B cell (primary cell): Measurements from ENCODE around the gene TTC22. TPM values are rescaled to one million over a fixed set of nuclear protein-coding genes. Genes with fewer than 3 reads are reported as not detected.

Source experiments
- ATAC-seq: fragments of 200-7000 bp; cut with Tn5 transposase; one replicate; pipeline ENCODE4 v1.10.0; 2021; ENCODE audit warnings: low read depth, mild to moderate bottlenecking, moderate number of reproducible peaks, moderate library complexity
- CTCF ChIA-PET: fragments of 350-600 bp; sonication (Branson Sonifier 250); formaldehyde crosslinking; loops from one replicate; lab custom pipeline; 2021; ENCODE audit warnings: antibody characterized with exemption, inconsistent platforms; lab: Charles Lee
- POLR2A ChIA-PET: fragments of 350-600 bp; sonication (Branson Sonifier 250); formaldehyde crosslinking; loops from one replicate; lab custom pipeline; 2021; ENCODE audit warnings: antibody characterized with exemption; lab: Charles Lee
- DNase-seq: peaks from one replicate; pipeline ENCODE4 v3.0.0; 2013
- H2AFZ ChIP-seq: 2 replicates; pipeline ENCODE4 v1.6.1; 2012; ENCODE audit warnings: mild to moderate bottlenecking, low read depth, low read length; ENCODE audit not compliant: insufficient read depth, poor library complexity, severe bottlenecking
- H3K27ac ChIP-seq, 2 donors: 1 replicate in 1 of 2; 2 replicates in 1 of 2; pipeline ENCODE4 v1.5.1; 2012 to 2013; ENCODE audit warnings: low read length in 2 of 2, mild to moderate bottlenecking in 2 of 2, moderate library complexity in 1 of 2
- H3K27me3 ChIP-seq, 4 experiments: fragments of 200-600 bp in 1 of 4; sonication (generic) in 1 of 4; replicated peaks in 1 of 4; 1 replicate in 2 of 4; 2 replicates in 2 of 4; pipeline versions ENCODE4 v1.6.1 to v1.7.0; 2013 to 2016; ENCODE audit warnings: low read length in 3 of 4, mild to moderate bottlenecking in 2 of 4, mixed read lengths in 1 of 4, moderate library complexity in 1 of 4; ENCODE audit not compliant: insufficient read depth in 4 of 4, control insufficient read depth in 3 of 4; ENCODE audit errors: control extremely low read depth in 1 of 4
- H3K36me3 ChIP-seq, 2 experiments: replicated peaks in 1 of 2; 1 replicate in 1 of 2; 2 replicates in 1 of 2; pipeline versions ENCODE4 v1.6.1 to v1.7.1; 2013; ENCODE audit warnings: low read length in 1 of 2; ENCODE audit not compliant: insufficient read depth in 2 of 2, control insufficient read depth in 1 of 2; ENCODE audit errors: control extremely low read depth in 1 of 2, extremely low read depth in 1 of 2
- H3K4me1 ChIP-seq, 2 donors: fragments of 200-600 bp in 1 of 2; sonication (generic) in 1 of 2; 1 replicate in 1 of 2; 2 replicates in 1 of 2; pipeline versions ENCODE4 v1.5.1 to v1.6.1; 2013 to 2017; ENCODE audit warnings: low read length in 2 of 2; ENCODE audit not compliant: control insufficient read depth in 2 of 2, insufficient read depth in 2 of 2
- H3K4me2 ChIP-seq: replicated peaks from 2 replicates; pipeline ENCODE3; 2012; ENCODE audit warnings: mild to moderate bottlenecking, low read depth, low read length; ENCODE audit not compliant: poor library complexity, severe bottlenecking
- H3K4me3 ChIP-seq, 5 experiments: fragments of 200-600 bp in 1 of 5; sonication (generic) in 1 of 5; 1 replicate in 3 of 5; 2 replicates in 2 of 5; pipeline versions ENCODE4 v1.5.1 to v1.7.0; 2011 to 2016; ENCODE audit warnings: low read length in 4 of 5, mild to moderate bottlenecking in 4 of 5, low read depth in 2 of 5, control low read depth in 1 of 5, moderate library complexity in 1 of 5; ENCODE audit not compliant: insufficient read depth in 1 of 5; ENCODE audit errors: control extremely low read depth in 1 of 5, extremely low read depth in 1 of 5
- H3K79me2 ChIP-seq: fragments of 200-600 bp; sonication (generic); one replicate; pipeline ENCODE4 v1.6.0; 2016; ENCODE audit warnings: low read length; ENCODE audit not compliant: control insufficient read depth, insufficient read depth
- H3K9ac ChIP-seq: fragments of 200-600 bp; sonication (generic); 2 replicates; pipeline ENCODE4 v1.6.1; 2017; ENCODE audit warnings: mild to moderate bottlenecking, low read length, moderate library complexity
- H3K9me3 ChIP-seq, 3 donors: one replicate each; pipeline versions ENCODE4 v1.6.1 to v1.7.1; 2013; ENCODE audit warnings: low read length in 2 of 3; ENCODE audit not compliant: control insufficient read depth in 2 of 3, insufficient read depth in 1 of 3; ENCODE audit errors: control extremely low read depth in 1 of 3
- H4K20me1 ChIP-seq: 2 replicates; pipeline ENCODE4 v1.6.0; 2012; ENCODE audit warnings: mild to moderate bottlenecking, low read length; ENCODE audit not compliant: insufficient read depth, control insufficient read depth, poor library complexity, severe bottlenecking
- H3K27ac Mint-ChIP-seq: one replicate; pipeline ENCODE4 v1.8.0; 2021; ENCODE audit warnings: mixed read lengths
- H3K27me3 Mint-ChIP-seq: one replicate; pipeline ENCODE4 v1.8.0; 2021; ENCODE audit warnings: mixed read lengths
- H3K4me1 Mint-ChIP-seq: one replicate; pipeline ENCODE4 v1.8.0; 2021; ENCODE audit warnings: mixed read lengths
- H3K4me3 Mint-ChIP-seq: one replicate; pipeline ENCODE4 v1.8.0; 2021; ENCODE audit warnings: mixed read lengths
- H3K9me3 Mint-ChIP-seq: one replicate; pipeline ENCODE4 v1.8.0; 2022; ENCODE audit warnings: mixed read lengths; ENCODE audit not compliant: insufficient read depth
- EZH2 ChIP-seq: IDR thresholded peaks from 2 replicates; pipeline ENCODE4 v1.6.1; 2012; ENCODE audit warnings: borderline replicate concordance, low read depth, mild to moderate bottlenecking, moderate library complexity, low read length; ENCODE audit not compliant: insufficient read depth, poor library complexity, severe bottlenecking
- WGBS: methylation state at CpG from one replicate; pipeline ENCODE4 v1.1.5; 2013; ENCODE audit warnings: missing lambda C conversion rate; ENCODE audit not compliant: insufficient coverage; 5-methylcytosine and 5-hydroxymethylcytosine counted together
- intact Hi-C: fragments of 100-400 bp; cut with micrococcal nuclease; formaldehyde crosslinking; loops from one replicate; pipeline ENCODE4 v1.10.0; 2022
- polyA plus RNA-seq: library from polyadenylated mRNA; depleted of rRNA; stranded (reverse); fragments of >200 nt; gene quantifications from 2 replicates; pipeline ENCODE4 v1.2.3, GENCODE V29; 2012
- total RNA-seq, 2 donors: library from RNA; stranded (reverse); fragments of 120-200 nt in 1 of 2; gene quantifications; 1 replicate in 1 of 2; 2 replicates in 1 of 2; pipeline versions ENCODE4 v1.2.3 to v1.2.4, GENCODE V29; 2013 to 2022
- TF ChIP-seq, protein P1 (sequence below): fragments of 200-600 bp; IDR thresholded peaks from one replicate; pipeline ENCODE4 v1.8.0; 2022; ENCODE audit warnings: antibody characterized with exemption, mild to moderate bottlenecking

Gene TTC22
- total and polyA plus RNA-seq, 2 donors (not counting 1 experiment from before 2014, with no cell fraction given) = 7.8 to 10.9 TPM

DNA sequence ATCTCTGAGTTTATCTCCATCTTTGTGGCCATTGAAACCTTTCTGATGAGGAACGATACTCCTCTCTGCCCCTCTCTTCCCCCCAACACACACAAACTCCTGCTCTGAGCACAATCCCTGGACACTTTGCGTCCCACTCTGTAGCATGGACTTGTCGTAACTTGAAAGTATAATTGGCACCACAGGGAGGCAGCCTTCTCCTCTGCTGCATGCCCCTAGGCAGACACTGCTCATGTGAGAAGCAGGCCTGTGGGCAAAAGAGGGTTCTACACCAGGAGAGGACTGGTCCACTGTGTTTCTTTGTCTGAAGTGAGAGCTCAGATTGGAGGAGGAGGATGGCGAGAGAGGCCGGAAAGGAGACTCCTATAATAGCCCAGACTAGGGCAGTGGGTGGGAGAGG is 33.0 kb downstream of the TTC22 start:
- H3K27me3 Mint-ChIP-seq = peaks cover 4% of the 10 kb centered on the region
- POLR2A ChIA-PET = no interaction called here
- CTCF ChIA-PET = interaction anchor here (4.4 kb wide), 1 partner anchor 33 kb away, joined by 20 read pairs; the partner anchor contains the start of gene TTC22

DNA sequence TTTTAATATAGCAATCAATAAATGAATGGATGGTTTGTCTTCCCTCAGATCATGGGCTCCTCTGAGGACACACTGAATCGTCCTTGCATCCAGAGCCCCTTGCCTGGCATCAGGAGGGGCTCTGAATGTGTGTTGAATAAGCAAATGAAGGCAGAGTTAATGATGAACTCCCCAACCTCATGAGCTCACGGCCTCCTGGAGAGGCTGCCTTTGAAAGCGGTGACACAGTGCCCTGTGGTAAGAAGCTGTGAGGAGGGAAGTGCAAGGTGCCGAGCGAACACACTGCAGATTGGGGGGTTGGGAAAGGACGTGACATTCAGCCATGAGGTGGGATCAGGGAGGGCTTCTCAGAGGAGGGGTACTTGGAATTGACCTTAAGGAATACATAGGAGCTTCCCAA is 33.6 kb downstream of the TTC22 start:
- no peaks in the 10 kb centered on the region for H3K27me3 ChIP-seq
- ChIA-PET CTCF (interaction anchor here (4.4 kb wide), 1 partner anchor 33 kb away, joined by 20 read pairs; the partner anchor contains the start of gene TTC22), POLR2A (no interaction called here)
- Mint-ChIP-seq H3K4me1 (peaks cover 20% of the 10 kb centered on the region), H3K27me3 (no peaks in the 10 kb centered on the region), H3K4me3 (no peak overlapping the region), H3K9me3 (no peaks in the 10 kb centered on the region), H3K27ac (no peak overlapping the region)
- TF ChIP-seq, protein P1, sequence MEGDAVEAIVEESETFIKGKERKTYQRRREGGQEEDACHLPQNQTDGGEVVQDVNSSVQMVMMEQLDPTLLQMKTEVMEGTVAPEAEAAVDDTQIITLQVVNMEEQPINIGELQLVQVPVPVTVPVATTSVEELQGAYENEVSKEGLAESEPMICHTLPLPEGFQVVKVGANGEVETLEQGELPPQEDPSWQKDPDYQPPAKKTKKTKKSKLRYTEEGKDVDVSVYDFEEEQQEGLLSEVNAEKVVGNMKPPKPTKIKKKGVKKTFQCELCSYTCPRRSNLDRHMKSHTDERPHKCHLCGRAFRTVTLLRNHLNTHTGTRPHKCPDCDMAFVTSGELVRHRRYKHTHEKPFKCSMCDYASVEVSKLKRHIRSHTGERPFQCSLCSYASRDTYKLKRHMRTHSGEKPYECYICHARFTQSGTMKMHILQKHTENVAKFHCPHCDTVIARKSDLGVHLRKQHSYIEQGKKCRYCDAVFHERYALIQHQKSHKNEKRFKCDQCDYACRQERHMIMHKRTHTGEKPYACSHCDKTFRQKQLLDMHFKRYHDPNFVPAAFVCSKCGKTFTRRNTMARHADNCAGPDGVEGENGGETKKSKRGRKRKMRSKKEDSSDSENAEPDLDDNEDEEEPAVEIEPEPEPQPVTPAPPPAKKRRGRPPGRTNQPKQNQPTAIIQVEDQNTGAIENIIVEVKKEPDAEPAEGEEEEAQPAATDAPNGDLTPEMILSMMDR = no peak
- TF ChIP-seq EZH2 = no peak
- H2AFZ ChIP-seq = no peak overlapping the region
- peaks cover 8 to 10% of the 10 kb centered on the region in 2 donors for H3K4me1 ChIP-seq
- H3K79me2 ChIP-seq = peaks cover 10% of the 10 kb centered on the region
- no peaks in the 10 kb centered on the region for H3K36me3 ChIP-seq
- ATAC-seq = no peak
- intact Hi-C loops = no loop called here
- no peak for DNase-seq
- 83% methylated on average over 5 of the region's 6 CpGs for WGBS
- H3K27ac ChIP-seq = no peak overlapping the region
- no peak overlapping the region for H3K9ac ChIP-seq
- no peaks in the 10 kb centered on the region for H4K20me1 ChIP-seq
- no peak overlapping the region for H3K4me2 ChIP-seq
- no peaks in the 10 kb centered on the region for H3K9me3 ChIP-seq
- H3K4me3 ChIP-seq = no peak overlapping the region

More for the DNA sequence above, 33.0 kb downstream of the TTC22 start:
- WGBS = 93% methylated on average over 3 of the region's 5 CpGs
- H3K27ac Mint-ChIP-seq = no peak overlapping the region
- ATAC-seq (no peak), DNase-seq (no peak)
- Histone ChIP-seq H4K20me1 (no peaks in the 10 kb centered on the region), H3K27me3 (no peaks in the 10 kb centered on the region), H3K36me3 (no peaks in the 10 kb centered on the region), H3K9ac (no peak overlapping the region), H3K79me2 (peaks cover 10% of the 10 kb centered on the region), H3K9me3 (no peaks in the 10 kb centered on the region), H3K4me3 (no peak overlapping the region), H3K27ac (no peak overlapping the region), H3K4me2 (no peak overlapping the region), H2AFZ (no peak overlapping the region), H3K4me1 (peaks cover 8 to 10% of the 10 kb centered on the region in 2 donors)
- H3K4me3 Mint-ChIP-seq = no peak overlapping the region
- TF ChIP-seq, protein P1 = no peak
- no peak for TF ChIP-seq EZH2
- peaks cover 17% of the 10 kb centered on the region for H3K4me1 Mint-ChIP-seq
- no peaks in the 10 kb centered on the region for H3K9me3 Mint-ChIP-seq
- intact Hi-C loops = no loop called here
